HCT116 (cell line): ENCODE measurements around the gene RBM19. TPM values are rescaled to one million over a fixed set of nuclear protein-coding genes. Genes with fewer than 3 reads are reported as not detected.

ENCODE experiments used
- ATAC-seq: fragments of 200-7000 bp; cut with Tn5 transposase; 2 replicates; pipeline ENCODE4 v1.9.1; 2020; ENCODE audit warnings: mild to moderate bottlenecking, moderate library complexity
- BruUV-seq: library from RNA; stranded (reverse); fragments of 400-500 nt; replicated peaks from 2 replicates; lab custom pipeline; 2021; lab: Mats Ljungman, UMichigan
- CTCF ChIA-PET: fragments of 300-600 bp; sonication (Branson Sonifier 250); formaldehyde crosslinking; loops from one replicate; lab custom pipeline; 2021; ENCODE audit warnings: antibody characterized with exemption; lab: Charles Lee
- POLR2A ChIA-PET: fragments of 300-600, 350-600 bp; sonication (Branson Sonifier 250); formaldehyde crosslinking; loops from one replicate; lab custom pipeline; 2021; ENCODE audit warnings: antibody characterized with exemption; lab: Charles Lee
- RAD21 ChIA-PET, 2 experiments: fragments of 300-600 bp; sonication (Branson Sonifier 250); formaldehyde crosslinking; loops; one replicate each; lab custom pipeline; 2023; ENCODE audit warnings: low total read pairs in 2 of 2; ENCODE audit not compliant: uncharacterized antibody in 2 of 2, unreplicated experiment in 2 of 2, low non-redundant PET in 1 of 2; lab: Charles Lee
- DNase-seq: peaks from one replicate; pipeline ENCODE4 v3.0.0-alpha.2; 2010; ENCODE audit warnings: low read depth, low spot score
- H2AFZ ChIP-seq: fragments of 200-600 bp; shearing (Covaris generic), sonication (generic); 2 replicates; pipeline ENCODE4 v1.6.1; 2017; ENCODE audit warnings: low read depth, mixed run types, mixed read lengths, antibody characterized with exemption, low read length; ENCODE audit not compliant: poor library complexity, severe bottlenecking
- H3K27ac ChIP-seq: 2 replicates; pipeline ENCODE4 v1.5.1; 2012; ENCODE audit warnings: low read depth, low read length
- H3K27me3 ChIP-seq: fragments of 200-600 bp; sonication (generic); 2 replicates; pipeline ENCODE4 v1.6.1; 2016; ENCODE audit warnings: mixed run types, low read length, mixed read lengths; ENCODE audit not compliant: insufficient read depth
- H3K36me3 ChIP-seq, 2 experiments: fragments of 200-500 bp in 1 of 2; fragments of 200-600 bp in 1 of 2; sonication (Bioruptor generic) in 1 of 2; sonication (generic) in 1 of 2; 2 replicates each; pipeline versions ENCODE4 v1.5.1 to v1.6.1; 2014 to 2016; ENCODE audit warnings: low read length in 2 of 2, inconsistent platforms in 1 of 2, mixed read lengths in 1 of 2, mixed run types in 1 of 2; ENCODE audit not compliant: insufficient read depth in 2 of 2, control insufficient read depth in 1 of 2
- H3K4me1 ChIP-seq, 2 experiments: fragments of 200-600 bp in 1 of 2; sonication (generic) in 1 of 2; 2 replicates each; pipeline versions ENCODE4 v1.5.1 to v1.6.1; 2012 to 2017; ENCODE audit warnings: low read length in 2 of 2, inconsistent platforms in 1 of 2, mild to moderate bottlenecking in 1 of 2, mixed read lengths in 1 of 2, mixed run types in 1 of 2, moderate library complexity in 1 of 2; ENCODE audit not compliant: insufficient read depth in 2 of 2, control insufficient read depth in 1 of 2
- H3K4me2 ChIP-seq: fragments of 200-600 bp; sonication (generic); 2 replicates; pipeline ENCODE4 v1.6.1; 2017; ENCODE audit warnings: mixed run types, low read length, mixed read lengths
- H3K4me3 ChIP-seq, 2 experiments: fragments of 200-600 bp in 1 of 2; sonication (generic) in 1 of 2; replicated peaks in 1 of 2; 2 replicates each; pipeline ENCODE4 v1.5.1; 2011 to 2016; ENCODE audit warnings: low read length in 2 of 2, control low read depth in 1 of 2, low read depth in 1 of 2, mild to moderate bottlenecking in 1 of 2, mixed read lengths in 1 of 2, mixed run types in 1 of 2
- H3K79me2 ChIP-seq: fragments of 200-600 bp; sonication (generic); 2 replicates; pipeline ENCODE4 v1.6.1; 2017; ENCODE audit warnings: mild to moderate bottlenecking, mixed run types, low read length, moderate library complexity, mixed read lengths; ENCODE audit not compliant: insufficient read depth
- H3K9ac ChIP-seq: fragments of 200-600 bp; sonication (generic); 2 replicates; pipeline ENCODE4 v1.6.1; 2016; ENCODE audit warnings: low read length, mixed read lengths
- H3K9me2 ChIP-seq: fragments of 200-600 bp; sonication (generic), shearing (Covaris generic); 2 replicates; pipeline ENCODE4 v1.6.1; 2017; ENCODE audit warnings: mixed run types, mild to moderate bottlenecking, moderate library complexity; ENCODE audit not compliant: insufficient read depth
- H3K9me3 ChIP-seq, 2 experiments: fragments of 200-500 bp in 1 of 2; fragments of 200-600 bp in 1 of 2; sonication (Bioruptor generic) in 1 of 2; sonication (generic) in 1 of 2; 2 replicates each; pipeline ENCODE4 v1.6.1; 2014 to 2017; ENCODE audit warnings: low read length in 2 of 2, mixed read lengths in 2 of 2, inconsistent platforms in 1 of 2, low read depth in 1 of 2, mild to moderate bottlenecking in 1 of 2, mixed run types in 1 of 2, moderate library complexity in 1 of 2; ENCODE audit not compliant: control insufficient read depth in 1 of 2, insufficient read depth in 1 of 2
- H4K20me1 ChIP-seq: fragments of 200-600 bp; sonication (generic), shearing (Covaris generic); 2 replicates; pipeline ENCODE4 v1.6.1; 2017; ENCODE audit warnings: mixed run types, mild to moderate bottlenecking, moderate library complexity; ENCODE audit not compliant: insufficient read depth
- CEBPB ChIP-seq: IDR thresholded peaks from 2 replicates; pipeline ENCODE4 v1.6.1; 2012; ENCODE audit warnings: low read depth
- EGR1 ChIP-seq: IDR thresholded peaks from 2 replicates; pipeline ENCODE4 v1.6.1; 2012; ENCODE audit warnings: low read depth
- ELF1 ChIP-seq: IDR thresholded peaks from 2 replicates; pipeline ENCODE4 v1.6.1; 2012; ENCODE audit warnings: low read depth, borderline replicate concordance
- FOSL1 ChIP-seq: IDR thresholded peaks from 2 replicates; pipeline ENCODE4 v1.6.1; 2012; ENCODE audit warnings: low read depth
- POLR2A ChIP-seq: IDR thresholded peaks from 2 replicates; pipeline ENCODE4 v1.7.0; 2011; ENCODE audit warnings: borderline replicate concordance; ENCODE audit not compliant: insufficient read depth, insufficient read length; ENCODE audit errors: extremely low read depth
- RAD21 ChIP-seq: IDR thresholded peaks from 2 replicates; pipeline ENCODE4 v1.6.1; 2012; ENCODE audit warnings: low read depth, mild to moderate bottlenecking
- ZFX ChIP-seq: fragments of 450-650 bp; IDR thresholded peaks from 2 replicates; pipeline ENCODE4 v1.6.1; 2017
- intact Hi-C: fragments of 100-400 bp; cut with micrococcal nuclease; formaldehyde crosslinking; loops from 2 replicates; pipeline ENCODE4 v1.10.0; 2022
- total RNA-seq: library from RNA; stranded (reverse); gene quantifications from one replicate; pipeline ENCODE4 v1.2.1, GENCODE V29; 2021; ENCODE audit not compliant: unreplicated experiment
- TF ChIP-seq, protein P1 (sequence below), 3 experiments: fragments of 200-600 bp in 1 of 3; sonication (generic) in 1 of 3; IDR thresholded peaks in 2 of 3; conservative IDR thresholded peaks in 1 of 3; 2 replicates each; pipeline ENCODE4 v1.5.1; 2012 to 2017; ENCODE audit warnings: low read depth in 2 of 3, low read length in 2 of 3, antibody characterized with exemption in 1 of 3, borderline replicate concordance in 1 of 3, control low read depth in 1 of 3, mild to moderate bottlenecking in 1 of 3, mixed read lengths in 1 of 3, mixed run types in 1 of 3, moderate library complexity in 1 of 3; ENCODE audit not compliant: insufficient read depth in 1 of 3

RBM19 gene
- total RNA-seq, 1 experiment from 2014 or later = 30.7 TPM

DNA sequence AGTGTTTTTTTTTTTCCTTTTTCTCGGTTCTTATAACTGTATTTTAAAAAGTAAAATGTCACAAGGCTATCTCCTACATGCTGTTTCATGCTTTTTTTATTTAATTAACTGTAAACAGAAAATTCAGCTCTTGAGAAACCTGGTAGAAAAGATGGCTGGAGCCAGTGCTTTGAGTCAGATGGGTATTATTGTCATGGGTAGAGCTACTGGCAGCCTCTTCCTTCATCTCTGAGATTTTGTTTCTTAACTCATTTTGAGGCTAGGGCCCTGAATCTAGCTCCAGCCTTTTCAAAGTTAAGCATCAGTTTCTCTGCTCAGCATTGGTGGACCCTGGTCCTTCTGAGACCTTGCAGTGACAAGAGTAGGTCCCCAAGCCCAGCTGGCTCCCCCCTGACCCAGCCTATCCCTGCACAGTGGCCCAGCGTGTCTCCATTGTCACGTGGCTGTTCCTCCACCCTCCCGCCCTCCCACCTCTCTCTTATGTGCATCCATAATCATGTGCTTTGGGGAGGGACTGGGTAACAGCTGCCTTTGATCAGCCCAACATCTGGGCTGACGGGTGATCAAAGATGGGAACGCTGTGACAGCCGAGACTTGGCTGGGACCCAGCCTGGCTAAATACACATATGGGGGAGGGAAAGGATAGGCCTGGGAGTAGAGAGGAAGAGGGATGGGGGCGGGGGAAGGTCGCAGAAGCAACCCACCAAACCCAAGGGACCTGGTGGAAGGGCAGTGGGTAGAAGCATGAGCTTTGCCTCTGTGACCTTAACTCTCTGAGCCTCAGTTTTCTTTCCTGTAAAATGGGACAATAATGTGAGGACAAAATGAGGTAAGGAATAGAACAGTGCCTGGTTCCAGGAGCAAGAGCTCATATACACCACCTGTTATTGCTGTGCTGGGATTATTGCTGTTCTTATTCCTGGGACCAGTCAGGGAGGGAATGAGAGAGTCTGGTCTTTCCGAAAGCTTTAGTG, 24.4 kb upstream of the RBM19 start:
- DNase-seq (no peak), ATAC-seq (no peak)
- H3K9me3 ChIP-seq = no peaks in the 10 kb centered on the region
- no peak overlapping the region for H3K27ac ChIP-seq
- no peaks in the 10 kb centered on the region for H3K79me2 ChIP-seq
- H3K36me3 ChIP-seq = no peaks in the 10 kb centered on the region
- TF ChIP-seq, protein P1, sequence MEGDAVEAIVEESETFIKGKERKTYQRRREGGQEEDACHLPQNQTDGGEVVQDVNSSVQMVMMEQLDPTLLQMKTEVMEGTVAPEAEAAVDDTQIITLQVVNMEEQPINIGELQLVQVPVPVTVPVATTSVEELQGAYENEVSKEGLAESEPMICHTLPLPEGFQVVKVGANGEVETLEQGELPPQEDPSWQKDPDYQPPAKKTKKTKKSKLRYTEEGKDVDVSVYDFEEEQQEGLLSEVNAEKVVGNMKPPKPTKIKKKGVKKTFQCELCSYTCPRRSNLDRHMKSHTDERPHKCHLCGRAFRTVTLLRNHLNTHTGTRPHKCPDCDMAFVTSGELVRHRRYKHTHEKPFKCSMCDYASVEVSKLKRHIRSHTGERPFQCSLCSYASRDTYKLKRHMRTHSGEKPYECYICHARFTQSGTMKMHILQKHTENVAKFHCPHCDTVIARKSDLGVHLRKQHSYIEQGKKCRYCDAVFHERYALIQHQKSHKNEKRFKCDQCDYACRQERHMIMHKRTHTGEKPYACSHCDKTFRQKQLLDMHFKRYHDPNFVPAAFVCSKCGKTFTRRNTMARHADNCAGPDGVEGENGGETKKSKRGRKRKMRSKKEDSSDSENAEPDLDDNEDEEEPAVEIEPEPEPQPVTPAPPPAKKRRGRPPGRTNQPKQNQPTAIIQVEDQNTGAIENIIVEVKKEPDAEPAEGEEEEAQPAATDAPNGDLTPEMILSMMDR (IDR thresholded peaks at IDR 0.05 in 2 of 3, conservative IDR thresholded peaks at IDR 0.05 in 1 of 3; ENCODE audit: borderline replicate concordance in 1 of 3, insufficient read depth in 1 of 3, low read depth in 2 of 3, low read length in 2 of 3) = no peak
- no peak for TF ChIP-seq ELF1
- TF ChIP-seq ZFX = no peak
- TF ChIP-seq FOSL1 = no peak
- TF ChIP-seq EGR1 = no peak
- no peak for TF ChIP-seq CEBPB
- no peak for TF ChIP-seq POLR2A
- TF ChIP-seq RAD21 = no peak
- no peak overlapping the region for H3K4me3 ChIP-seq
- intact Hi-C loops = no loop called here
- H3K9ac ChIP-seq = no peak overlapping the region
- H3K27me3 ChIP-seq = peaks cover 83% of the 10 kb centered on the region
- no peaks in the 10 kb centered on the region for H3K9me2 ChIP-seq
- H4K20me1 ChIP-seq = no peaks in the 10 kb centered on the region
- no TSS peak for BruUV-seq
- H3K4me1 ChIP-seq = no peaks in the 10 kb centered on the region
- H3K4me2 ChIP-seq = no peak overlapping the region
- POLR2A ChIA-PET = no interaction called here
- CTCF ChIA-PET = interaction anchor here (2.2 kb wide), 1 partner anchor 24 kb away, joined by 5 read pairs; no protein-coding TSS in a partner anchor
- RAD21 ChIA-PET = no interaction called here
- H2AFZ ChIP-seq = no peak overlapping the region
